Sigmoid colon (tissue), 4 donors: ENCODE data around the gene C1R.

Experiments used
- EP300 ChIP-seq, 4 donors: sonication (generic); formaldehyde crosslinking; IDR thresholded peaks; one replicate each; pipeline ENCODE4 v1.6.1; 2017; ENCODE audit warnings: antibody characterized with exemption in 4 of 4
- POLR2A ChIP-seq, 2 donors: fragments of 450-650 bp; IDR thresholded peaks; one replicate each; pipeline ENCODE4 v1.6.1; 2016; ENCODE audit warnings: antibody characterized with exemption in 2 of 2, mild to moderate bottlenecking in 2 of 2, moderate library complexity in 2 of 2
- POLR2AphosphoS5 ChIP-seq, 4 donors: sonication (generic); formaldehyde crosslinking; IDR thresholded peaks; one replicate each; pipeline ENCODE4 v1.6.1; 2017; ENCODE audit warnings: antibody characterized with exemption in 4 of 4
- TF ChIP-seq, protein P1 (sequence below), 4 experiments: fragments of 450-650 bp in 3 of 4; fragments of 200-600 bp in 1 of 4; IDR thresholded peaks; one replicate each; pipeline ENCODE4 v1.5.1; 2016 to 2019; ENCODE audit warnings: antibody characterized with exemption in 4 of 4, mild to moderate bottlenecking in 3 of 4, moderate library complexity in 2 of 4

DNA sequence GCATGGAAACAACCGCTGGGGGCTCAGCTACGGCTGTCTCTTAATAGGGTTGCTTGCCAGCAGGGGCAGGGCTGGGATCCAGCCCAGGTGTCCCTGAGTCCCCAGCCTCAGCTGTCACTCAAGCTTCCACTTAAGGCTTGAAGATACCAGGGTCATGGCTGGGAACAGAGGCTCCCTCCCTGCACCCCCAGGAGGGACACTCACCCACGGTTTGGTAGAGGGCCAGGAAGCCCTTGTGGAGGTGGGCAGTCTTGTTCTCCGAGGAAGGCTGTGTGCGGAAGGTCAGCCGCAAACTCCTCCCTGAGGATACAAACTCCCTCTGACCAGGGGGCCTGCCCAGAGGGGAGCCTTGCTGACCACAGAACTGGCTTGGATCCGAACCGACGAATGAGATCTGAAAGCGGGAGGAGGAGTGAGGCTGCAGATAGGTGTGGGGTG, 9.5 kb upstream of the C1R start:
- TF ChIP-seq, protein P1, sequence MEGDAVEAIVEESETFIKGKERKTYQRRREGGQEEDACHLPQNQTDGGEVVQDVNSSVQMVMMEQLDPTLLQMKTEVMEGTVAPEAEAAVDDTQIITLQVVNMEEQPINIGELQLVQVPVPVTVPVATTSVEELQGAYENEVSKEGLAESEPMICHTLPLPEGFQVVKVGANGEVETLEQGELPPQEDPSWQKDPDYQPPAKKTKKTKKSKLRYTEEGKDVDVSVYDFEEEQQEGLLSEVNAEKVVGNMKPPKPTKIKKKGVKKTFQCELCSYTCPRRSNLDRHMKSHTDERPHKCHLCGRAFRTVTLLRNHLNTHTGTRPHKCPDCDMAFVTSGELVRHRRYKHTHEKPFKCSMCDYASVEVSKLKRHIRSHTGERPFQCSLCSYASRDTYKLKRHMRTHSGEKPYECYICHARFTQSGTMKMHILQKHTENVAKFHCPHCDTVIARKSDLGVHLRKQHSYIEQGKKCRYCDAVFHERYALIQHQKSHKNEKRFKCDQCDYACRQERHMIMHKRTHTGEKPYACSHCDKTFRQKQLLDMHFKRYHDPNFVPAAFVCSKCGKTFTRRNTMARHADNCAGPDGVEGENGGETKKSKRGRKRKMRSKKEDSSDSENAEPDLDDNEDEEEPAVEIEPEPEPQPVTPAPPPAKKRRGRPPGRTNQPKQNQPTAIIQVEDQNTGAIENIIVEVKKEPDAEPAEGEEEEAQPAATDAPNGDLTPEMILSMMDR (IDR thresholded peaks at IDR 0.05) = no peak
- no peak for TF ChIP-seq POLR2A (IDR thresholded peaks at IDR 0.05)
- TF ChIP-seq POLR2AphosphoS5 (IDR thresholded peaks at IDR 0.05) = no peak
- TF ChIP-seq EP300 (IDR thresholded peaks at IDR 0.05) = no peak
